ENCODE measurements around the gene DLL1.

DNA sequence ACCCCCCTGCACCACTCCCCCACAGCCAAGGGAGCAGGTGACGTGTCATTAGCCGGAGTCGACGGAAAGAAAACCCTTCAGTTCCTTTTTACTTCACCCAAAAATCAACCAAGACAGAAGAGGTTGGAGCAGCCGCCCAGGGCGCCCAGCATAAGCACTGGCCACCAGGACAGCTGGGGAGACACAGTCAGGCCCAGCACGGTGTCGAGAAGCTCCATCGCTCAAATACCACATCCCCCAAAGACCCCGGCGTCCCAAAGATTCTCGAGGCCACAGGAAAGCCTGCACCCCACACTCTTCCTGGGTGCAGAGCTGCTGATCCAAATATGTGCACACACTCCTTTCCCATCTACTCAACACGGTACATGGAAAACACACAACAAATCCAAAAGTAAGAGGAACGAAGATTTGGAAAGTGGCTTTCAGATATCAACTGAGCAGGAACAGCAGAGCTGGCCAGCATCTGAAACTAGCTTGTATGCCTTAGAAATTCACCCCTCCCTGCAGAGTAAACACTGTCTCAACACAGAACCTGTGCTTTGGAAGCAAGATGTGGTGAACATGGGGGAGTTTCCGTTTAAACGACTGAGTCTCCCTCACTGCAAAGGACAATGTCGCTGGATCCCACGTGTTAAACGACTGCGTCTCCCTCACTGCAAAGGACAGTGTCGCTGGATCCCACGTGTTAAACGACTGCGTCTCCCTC lies 54.6 kb downstream of the DLL1 start:
- TF ChIP-seq, protein P1, sequence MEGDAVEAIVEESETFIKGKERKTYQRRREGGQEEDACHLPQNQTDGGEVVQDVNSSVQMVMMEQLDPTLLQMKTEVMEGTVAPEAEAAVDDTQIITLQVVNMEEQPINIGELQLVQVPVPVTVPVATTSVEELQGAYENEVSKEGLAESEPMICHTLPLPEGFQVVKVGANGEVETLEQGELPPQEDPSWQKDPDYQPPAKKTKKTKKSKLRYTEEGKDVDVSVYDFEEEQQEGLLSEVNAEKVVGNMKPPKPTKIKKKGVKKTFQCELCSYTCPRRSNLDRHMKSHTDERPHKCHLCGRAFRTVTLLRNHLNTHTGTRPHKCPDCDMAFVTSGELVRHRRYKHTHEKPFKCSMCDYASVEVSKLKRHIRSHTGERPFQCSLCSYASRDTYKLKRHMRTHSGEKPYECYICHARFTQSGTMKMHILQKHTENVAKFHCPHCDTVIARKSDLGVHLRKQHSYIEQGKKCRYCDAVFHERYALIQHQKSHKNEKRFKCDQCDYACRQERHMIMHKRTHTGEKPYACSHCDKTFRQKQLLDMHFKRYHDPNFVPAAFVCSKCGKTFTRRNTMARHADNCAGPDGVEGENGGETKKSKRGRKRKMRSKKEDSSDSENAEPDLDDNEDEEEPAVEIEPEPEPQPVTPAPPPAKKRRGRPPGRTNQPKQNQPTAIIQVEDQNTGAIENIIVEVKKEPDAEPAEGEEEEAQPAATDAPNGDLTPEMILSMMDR (IDR thresholded peaks at IDR 0.05; ENCODE audit: low read depth, low read length): no peak
- no peak for TF ChIP-seq EZH2phosphoT487 (IDR thresholded peaks at IDR 0.05; ENCODE audit: low read depth)

Measured in OCI-LY3 (cell line).